ENCODE results near the gene DUS3L. TPM values are rescaled to one million over a fixed set of nuclear protein-coding genes. Genes with fewer than 3 reads are reported as not detected.

The DUS3L gene
- total and polyA plus RNA-seq, 2 donors (not counting 3 experiments of a cell fraction or from before 2014, with no cell fraction given) = 25.8 to 38.9 TPM

DNA sequence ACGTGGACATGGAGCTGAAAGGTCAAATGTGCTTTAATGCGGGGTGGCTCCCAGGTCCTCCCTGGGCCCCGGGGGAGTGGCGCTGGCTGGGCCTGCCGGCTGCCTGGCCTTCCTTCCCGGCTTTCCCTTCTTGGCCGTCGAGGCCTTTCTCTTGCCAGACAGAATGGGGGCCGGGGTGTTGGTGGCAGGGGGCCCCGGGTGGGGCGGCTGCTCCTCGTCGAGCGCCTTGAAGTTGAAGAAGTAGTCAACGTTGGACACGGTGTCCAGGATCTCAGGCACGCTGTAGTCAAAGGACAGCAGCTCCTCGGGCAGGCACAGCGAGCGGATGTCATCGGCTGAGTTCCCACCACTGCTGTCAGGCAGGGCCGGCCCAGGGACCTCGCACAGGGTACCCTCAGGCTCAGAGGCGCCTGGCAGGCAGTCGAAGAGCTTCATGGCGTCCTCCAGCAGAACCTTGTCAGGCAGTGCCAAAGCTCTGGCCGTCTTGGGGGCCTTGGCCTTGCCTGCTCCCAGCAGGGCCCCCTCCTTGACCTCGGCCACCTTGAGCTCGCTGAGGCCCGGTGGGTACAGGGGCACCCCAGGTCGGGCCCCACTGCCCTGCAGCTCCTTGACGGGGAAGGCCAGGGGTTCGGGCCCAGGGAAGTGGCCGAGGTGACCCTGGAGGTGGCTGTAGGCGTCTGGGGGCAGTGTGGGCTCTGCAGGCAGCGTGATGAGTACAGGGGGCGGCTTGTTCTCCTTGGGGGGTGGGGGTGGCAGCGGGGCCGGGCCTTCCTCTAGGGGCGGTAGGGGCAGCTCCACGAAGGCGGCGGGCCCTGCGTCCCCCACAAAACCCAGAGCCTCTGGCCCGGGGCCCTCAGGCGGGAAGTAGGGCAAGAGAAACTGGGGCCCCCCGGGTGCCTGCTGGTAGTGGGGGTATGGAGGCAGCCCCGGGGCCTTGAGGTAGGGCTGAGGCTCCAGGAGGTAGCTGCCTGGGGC is 7.7 kb downstream of the DUS3L start:
- TF ChIP-seq CTCF (IDR thresholded peaks at IDR 0.05; ENCODE audit: extremely low read depth in 1 of 2, insufficient read depth in 1 of 2, low read depth in 1 of 2, low read length in 2 of 2) = no peak
- no peak for TF ChIP-seq GATA2 (IDR thresholded peaks at IDR 0.05; ENCODE audit: insufficient read depth, insufficient read length, low read depth, low read length)
- TF ChIP-seq JUN (IDR thresholded peaks at IDR 0.05; ENCODE audit: borderline replicate concordance, insufficient read depth, insufficient read length, low read depth) = no peak
- no peak for TF ChIP-seq POLR2AphosphoS5 (IDR thresholded peaks at IDR 0.05; ENCODE audit: insufficient read depth, low read depth, low read length)
- TF ChIP-seq EZH2 (IDR thresholded peaks at IDR 0.05; ENCODE audit: borderline replicate concordance, low read depth, low read length, severe bottlenecking) = no peak
- TF ChIP-seq MYC (IDR thresholded peaks at IDR 0.05; ENCODE audit: low read depth, low read length) = no peak
- no peak for TF ChIP-seq FOS (IDR thresholded peaks at IDR 0.05; ENCODE audit: borderline replicate concordance, insufficient read depth, low read length)
- TF ChIP-seq, protein P1, sequence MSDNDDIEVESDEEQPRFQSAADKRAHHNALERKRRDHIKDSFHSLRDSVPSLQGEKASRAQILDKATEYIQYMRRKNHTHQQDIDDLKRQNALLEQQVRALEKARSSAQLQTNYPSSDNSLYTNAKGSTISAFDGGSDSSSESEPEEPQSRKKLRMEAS (IDR thresholded peaks at IDR 0.05; ENCODE audit: insufficient read depth, insufficient read length) = no peak
- no peak for TF ChIP-seq POLR2A (IDR thresholded peaks at IDR 0.05; ENCODE audit: low read depth, low read length)
- Histone ChIP-seq H3K79me2 (ENCODE audit: control insufficient read depth, insufficient read depth, low read length) (no peaks in the 10 kb centered on the region), H3K9me3 (replicated peaks; ENCODE audit: control insufficient read depth, insufficient read depth, low read length) (no peaks in the 10 kb centered on the region), H3K4me3 (replicated peaks in 1 of 3; ENCODE audit: insufficient read depth in 1 of 3, low read depth in 1 of 3, low read length in 3 of 3) (no peak overlapping the region), H3K9ac (replicated peaks; ENCODE audit: extremely low read depth, insufficient read depth, low read length) (no peak overlapping the region), H3K4me2 (ENCODE audit: insufficient read depth, low read length) (no peak overlapping the region), H3K4me1 (ENCODE audit: control insufficient read depth, extremely low read depth, insufficient read depth, low read length) (no peaks in the 10 kb centered on the region), H3K36me3 (ENCODE audit: control insufficient read depth in 2 of 2, extremely low read depth in 1 of 2, insufficient read depth in 2 of 2, low read length in 2 of 2) (peaks cover 4 to 26% of the 10 kb centered on the region in 2 experiments), H2AFZ (ENCODE audit: low read depth, low read length) (no peak overlapping the region), H3K9me1 (replicated peaks; ENCODE audit: control insufficient read depth, extremely low read depth, insufficient read depth, low read length) (no peaks in the 10 kb centered on the region), H3K27ac (ENCODE audit: insufficient read depth, low read depth, low read length) (no peak overlapping the region), H4K20me1 (replicated peaks; ENCODE audit: control insufficient read depth, extremely low read depth, insufficient read depth, low read length) (no peaks in the 10 kb centered on the region), H3K27me3 (ENCODE audit: control insufficient read depth in 2 of 2, insufficient read depth in 2 of 2, low read length in 2 of 2) (no peaks in the 10 kb centered on the region)
- BruUV-seq (replicated peaks) = no TSS peak
- dilution Hi-C loops (cut with MboI; ENCODE audit: extremely low pct_ligation_motif_present, low sequenced_read_pairs) (no loop called here), intact Hi-C loops (cut with micrococcal nuclease) (no loop called here)
- ChIA-PET POLR2A (interaction anchor here (0.6 kb wide), 1 partner anchor 62 kb away, joined by 5 read pairs; no protein-coding TSS in a partner anchor), CTCF (interaction anchor here (1.6 kb wide), 1 partner anchor 21 kb away, joined by 7 read pairs; no protein-coding TSS in a partner anchor)
- DNase-seq (ENCODE audit: low read depth, low spot score) (no peak), FAIRE-seq (no peak)

Data from endothelial cell of umbilical vein (primary cell).